ENCODE measurements around the gene DHX8. TPM values are rescaled to one million over a fixed set of nuclear protein-coding genes. Genes with fewer than 3 reads are reported as not detected.

Gene DHX8
- total and polyA plus RNA-seq, 2 donors (not counting 1 experiment from before 2014, with no cell fraction given): 31.2 to 42.3 TPM

DNA sequence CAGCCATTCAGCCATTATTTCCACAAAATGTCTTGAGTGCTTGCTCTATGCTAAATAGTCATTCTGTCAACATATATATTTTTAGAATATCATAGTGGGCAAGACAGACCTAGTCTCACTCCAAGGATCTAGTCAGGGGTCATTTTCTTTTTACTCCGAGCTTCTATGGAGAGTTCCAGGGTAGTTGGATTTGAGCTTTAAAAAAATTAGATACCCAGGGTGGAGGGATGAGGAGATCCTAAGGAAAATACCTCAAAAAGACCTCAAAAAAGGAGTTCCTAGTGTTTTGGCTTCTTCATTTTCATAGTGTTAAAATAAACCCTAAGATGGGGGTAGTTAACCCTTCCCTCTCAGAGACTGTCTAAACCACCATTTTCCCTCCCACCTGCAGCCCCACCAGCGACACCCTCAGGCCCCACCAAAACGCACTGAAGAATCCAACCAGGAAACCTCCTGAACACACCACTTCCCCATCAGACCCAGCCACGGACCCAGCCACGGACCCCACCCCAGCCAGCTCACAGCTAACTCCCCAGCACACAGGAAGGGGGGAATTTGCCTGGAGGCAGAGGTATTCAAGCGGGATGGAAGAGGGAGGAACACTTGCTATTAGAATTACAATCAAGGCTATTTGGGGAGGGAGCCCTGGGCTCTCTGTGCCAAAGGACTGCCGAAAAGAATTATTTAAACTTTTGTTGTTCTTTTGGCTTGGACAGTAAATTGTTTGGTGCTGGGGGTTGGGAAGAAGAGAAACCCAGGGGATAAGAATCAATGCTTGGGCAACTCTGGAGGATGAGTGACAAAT lies 60.2 kb downstream of the DHX8 start:
- Histone ChIP-seq H3K9ac (ENCODE audit: insufficient read depth, low read length) (no peak overlapping the region), H3K9me3 (ENCODE audit: control insufficient read depth, insufficient read depth, low read depth, low read length) (no peaks in the 10 kb centered on the region), H3K27ac (ENCODE audit: insufficient read depth, low read length) (no peak overlapping the region), H3K27me3 (ENCODE audit: control insufficient read depth, insufficient read depth, low read length) (no peaks in the 10 kb centered on the region), H3K4me3 (replicated peaks in 1 of 4; ENCODE audit: control extremely low read depth in 1 of 4, insufficient read depth in 1 of 4, low read depth in 3 of 4, low read length in 4 of 4) (peak overlapping the region in 1 of 4 experiments; percentile 47), H4K20me1 (ENCODE audit: control insufficient read depth, extremely low read depth, insufficient read depth, low read length) (no peaks in the 10 kb centered on the region), H3K4me2 (ENCODE audit: extremely low read depth, insufficient read depth, low read length) (peak overlapping the region; percentile 66), H3K4me1 (ENCODE audit: control insufficient read depth, extremely low read depth, insufficient read depth, low read length) (peaks cover 20% of the 10 kb centered on the region), H3K79me2 (ENCODE audit: control insufficient read depth, insufficient read depth, low read length) (no peaks in the 10 kb centered on the region), H2AFZ (ENCODE audit: low read length) (no peak overlapping the region), H3K36me3 (ENCODE audit: control insufficient read depth, insufficient read depth, low read length) (no peaks in the 10 kb centered on the region)
- TF ChIP-seq EZH2 (IDR thresholded peaks at IDR 0.05; ENCODE audit: low read length, missing control alignments): no peak
- TF ChIP-seq CTCF (conservative IDR thresholded peaks at IDR 0.05 in 1 of 2, IDR thresholded peaks at IDR 0.05 in 1 of 2; ENCODE audit: low read depth in 1 of 2, low read length in 2 of 2): no peak
- no peak for DNase-seq (ENCODE audit: low read depth in 2 of 2)

GRCh38 chr17:43545383-43545632 lies 61.5 kb downstream of the DHX8 start:
- Histone ChIP-seq H3K4me3 (replicated peaks in 1 of 4; ENCODE audit: control extremely low read depth in 1 of 4, insufficient read depth in 1 of 4, low read depth in 3 of 4, low read length in 4 of 4) (peak overlapping the region; percentile 60 to 68 (median 66)), H2AFZ (ENCODE audit: low read length) (no peak overlapping the region), H3K36me3 (ENCODE audit: control insufficient read depth, insufficient read depth, low read length) (no peaks in the 10 kb centered on the region), H3K27ac (ENCODE audit: insufficient read depth, low read length) (peak overlapping the region; percentile 79), H4K20me1 (ENCODE audit: control insufficient read depth, extremely low read depth, insufficient read depth, low read length) (no peaks in the 10 kb centered on the region), H3K27me3 (ENCODE audit: control insufficient read depth, insufficient read depth, low read length) (no peaks in the 10 kb centered on the region), H3K4me1 (ENCODE audit: control insufficient read depth, extremely low read depth, insufficient read depth, low read length) (peaks cover 20% of the 10 kb centered on the region), H3K9me3 (ENCODE audit: control insufficient read depth, insufficient read depth, low read depth, low read length) (no peaks in the 10 kb centered on the region), H3K4me2 (ENCODE audit: extremely low read depth, insufficient read depth, low read length) (peak overlapping the region; percentile 75), H3K9ac (ENCODE audit: insufficient read depth, low read length) (peak overlapping the region; percentile 52), H3K79me2 (ENCODE audit: control insufficient read depth, insufficient read depth, low read length) (no peaks in the 10 kb centered on the region)
- DNase-seq (ENCODE audit: low read depth in 2 of 2): no peak
- TF ChIP-seq EZH2 (IDR thresholded peaks at IDR 0.05; ENCODE audit: low read length, missing control alignments): no peak
- TF ChIP-seq CTCF (conservative IDR thresholded peaks at IDR 0.05 in 1 of 2, IDR thresholded peaks at IDR 0.05 in 1 of 2; ENCODE audit: low read depth in 1 of 2, low read length in 2 of 2): no peak

DNA sequence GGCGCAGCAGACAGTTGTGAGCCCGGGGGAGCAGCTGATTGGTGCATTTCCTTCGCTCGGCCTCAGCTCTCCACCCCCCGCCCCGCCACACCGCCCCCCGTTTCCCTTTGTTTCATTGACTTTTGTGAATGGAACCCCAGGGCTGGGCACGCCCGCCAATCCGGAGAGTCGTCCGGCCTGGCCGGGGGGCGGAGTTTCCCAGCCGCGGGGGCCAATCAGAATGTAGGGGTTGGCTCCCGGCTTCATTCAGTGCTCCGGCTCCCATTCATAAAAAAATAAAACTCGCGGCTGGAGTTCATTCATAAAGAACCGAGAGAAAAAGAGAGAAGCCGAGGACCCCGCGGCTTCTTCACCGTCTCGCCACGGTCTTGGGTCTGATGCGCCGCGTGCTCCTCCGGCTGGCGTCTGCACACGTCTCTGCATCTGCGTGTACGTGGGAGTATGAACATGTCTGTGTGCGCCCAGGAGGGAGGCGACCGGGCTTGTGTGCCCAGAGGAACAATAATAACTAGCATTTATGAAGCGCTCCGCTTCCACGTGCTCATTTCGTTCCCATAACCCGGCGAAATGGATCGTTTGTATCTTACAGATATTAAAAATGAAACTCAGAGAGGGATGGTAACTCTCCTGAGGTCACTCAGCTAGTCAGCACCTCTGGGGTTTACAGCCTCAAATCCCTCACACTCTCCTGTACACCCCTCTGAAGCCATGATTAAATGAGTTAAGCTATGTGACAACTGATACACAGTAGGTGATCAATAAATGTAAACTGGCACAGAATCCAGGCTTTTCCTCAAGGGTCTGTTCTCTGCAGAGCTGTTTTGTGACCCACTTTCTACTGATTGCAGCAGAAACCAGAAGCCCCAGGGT lies 62.8 kb downstream of the DHX8 start, which contains the start of gene ETV4:
Gene ETV4 (minus strand): TSS at position 22 of the 870 bp plus-strand sequence. CDS start 723 bp downstream, outside the sequence.
- no peaks in the 10 kb centered on the region for H3K36me3 ChIP-seq (ENCODE audit: control insufficient read depth, insufficient read depth, low read length)
- peak; percentile 90 to 91 for DNase-seq (ENCODE audit: low read depth in 2 of 2)
- H3K4me2 ChIP-seq (ENCODE audit: extremely low read depth, insufficient read depth, low read length): peak within 1 kb of the TSS; percentile 98
- peak within 1 kb of the TSS; percentile 79 for H3K27ac ChIP-seq (ENCODE audit: insufficient read depth, low read length)
- H3K4me3 ChIP-seq (replicated peaks in 1 of 4; ENCODE audit: control extremely low read depth in 1 of 4, insufficient read depth in 1 of 4, low read depth in 3 of 4, low read length in 4 of 4): peak within 1 kb of the TSS; percentile 62 to 68 (median 66)
- TF ChIP-seq EZH2 (IDR thresholded peaks at IDR 0.05; ENCODE audit: low read length, missing control alignments) (no peak), CTCF (conservative IDR thresholded peaks at IDR 0.05 in 1 of 2, IDR thresholded peaks at IDR 0.05 in 1 of 2; ENCODE audit: low read depth in 1 of 2, low read length in 2 of 2) (no peak)
- H3K27me3 ChIP-seq (ENCODE audit: control insufficient read depth, insufficient read depth, low read length): no peaks in the 10 kb centered on the region
- no peaks in the 10 kb centered on the region for H3K79me2 ChIP-seq (ENCODE audit: control insufficient read depth, insufficient read depth, low read length)
- H3K9ac ChIP-seq (ENCODE audit: insufficient read depth, low read length): peak within 1 kb of the TSS; percentile 52
- H3K9me3 ChIP-seq (ENCODE audit: control insufficient read depth, insufficient read depth, low read depth, low read length): no peaks in the 10 kb centered on the region
- H4K20me1 ChIP-seq (ENCODE audit: control insufficient read depth, extremely low read depth, insufficient read depth, low read length): no peaks in the 10 kb centered on the region
- H3K4me1 ChIP-seq (ENCODE audit: control insufficient read depth, extremely low read depth, insufficient read depth, low read length): peaks cover 17% of the 10 kb centered on the region
- H2AFZ ChIP-seq (ENCODE audit: low read length): peak within 1 kb of the TSS; percentile 58
